OCI-M1 (cell line): Measurements from ENCODE around the gene ZNF516.

ENCODE experiments used
- DNase-seq: peaks from one replicate; lab custom pipeline; 2025; lab: John Stamatoyannopoulos, UW

ZNF516 gene

DNA sequence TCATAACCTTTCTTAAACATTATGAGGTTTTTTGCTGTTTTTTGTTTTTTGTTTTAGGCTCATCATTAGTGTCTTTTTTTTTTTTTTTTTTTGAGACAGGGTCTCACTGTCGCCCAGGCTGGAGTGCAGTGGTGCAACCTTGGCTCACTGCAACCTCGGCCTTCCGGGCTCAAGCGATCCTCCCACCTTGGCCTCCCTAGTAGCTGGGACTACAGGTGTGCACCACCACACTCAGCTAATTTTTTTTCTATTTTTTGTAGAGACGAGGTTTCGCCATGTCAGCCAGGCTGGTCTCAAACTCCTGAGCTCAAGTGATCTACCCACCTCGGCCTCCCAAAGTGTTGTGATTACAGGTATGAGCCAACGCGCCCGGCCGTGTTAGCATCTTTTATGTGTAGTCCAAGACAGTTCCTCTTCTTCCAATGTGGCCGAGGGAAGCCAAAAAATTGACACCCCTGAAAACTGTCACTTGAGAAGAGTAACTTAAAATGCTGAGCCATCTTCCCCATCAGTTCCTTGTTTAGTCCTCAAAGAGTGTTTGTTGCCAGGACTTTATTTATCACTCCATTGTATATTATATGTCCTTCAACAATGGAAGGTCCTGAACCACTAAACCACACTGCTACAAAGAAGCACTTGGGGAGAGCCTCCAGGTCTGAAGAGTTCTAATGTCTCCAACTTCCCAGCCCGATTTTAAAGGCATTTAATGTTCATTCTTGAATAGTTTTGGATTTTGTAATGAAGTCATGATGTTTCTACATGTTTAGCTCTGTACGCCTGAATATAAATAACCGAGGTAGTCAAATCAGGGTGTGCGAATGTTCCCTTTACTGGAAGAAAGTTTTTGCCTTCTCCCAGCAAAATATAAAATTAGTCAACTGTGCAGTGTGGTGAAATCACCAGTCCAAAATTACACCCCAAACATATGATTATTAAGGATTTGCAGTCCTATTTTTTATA lies 26.4 kb downstream of the ZNF516 start:
- DNase-seq = no peak

GRCh38 chr18:76467371-76468190 lies 27.5 kb downstream of the ZNF516 start:
- DNase-seq = no peak

GRCh38 chr18:76466410-76466991 lies 28.5 kb downstream of the ZNF516 start:
- DNase-seq = no peak

DNA sequence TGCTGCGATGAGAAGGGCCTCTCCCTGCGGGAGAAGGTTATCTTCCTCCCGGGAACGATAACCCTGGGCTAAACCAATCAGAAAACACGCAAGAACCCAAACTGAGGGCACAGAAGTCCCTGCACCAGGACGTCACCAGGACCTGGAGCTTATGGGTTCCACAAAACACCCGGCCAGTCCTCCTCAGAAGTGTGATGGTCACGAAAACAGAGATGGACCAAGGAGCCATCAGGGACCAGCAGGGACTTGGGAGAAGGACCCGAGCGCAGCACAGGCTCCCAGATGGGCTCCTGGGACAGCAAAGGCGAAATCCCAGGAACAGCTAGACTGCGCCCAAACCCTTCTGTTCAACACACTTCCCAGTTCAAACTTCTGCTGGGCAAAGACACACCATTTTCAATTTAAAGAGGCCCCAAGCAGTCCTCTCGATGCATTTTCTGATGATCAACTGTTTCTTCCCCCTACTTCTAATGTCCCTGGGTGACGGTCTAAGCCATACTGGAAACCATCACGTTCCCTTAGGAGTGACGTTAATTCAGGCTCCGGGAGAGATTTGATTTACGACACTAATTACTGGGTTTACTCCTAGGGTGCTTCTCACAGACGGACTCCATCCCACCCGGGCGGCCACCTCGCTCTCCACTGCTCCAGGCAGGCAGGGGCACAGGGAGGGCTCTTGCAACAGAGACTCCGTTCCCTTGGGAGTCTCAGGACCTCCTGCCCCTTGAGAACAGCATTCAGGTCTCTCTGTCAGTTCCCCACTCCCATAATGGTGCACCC lies 29.2 kb downstream of the ZNF516 start:
- no peak for DNase-seq

GRCh38 chr18:76464281-76465259 lies 30.5 kb downstream of the ZNF516 start:
- DNase-seq = no peak

DNA sequence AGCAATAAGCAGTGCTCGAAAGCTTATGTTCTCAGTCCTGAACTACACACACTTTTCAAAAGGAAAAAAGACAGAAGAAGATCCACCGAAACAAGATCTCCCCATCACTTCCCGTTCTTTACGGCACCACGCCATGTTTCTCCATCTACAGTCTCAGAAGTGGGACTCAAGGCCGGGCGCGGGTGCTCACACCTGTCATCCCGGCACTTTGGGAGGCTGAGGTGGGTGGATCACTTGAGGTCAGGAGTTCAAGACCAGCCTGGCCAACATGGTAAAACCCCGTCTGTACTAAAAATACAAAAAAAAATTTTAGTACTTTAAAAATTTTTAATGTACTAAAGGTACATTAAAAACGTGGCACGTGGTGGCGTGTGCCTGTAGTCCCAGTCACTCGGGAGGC lies 31.2 kb downstream of the ZNF516 start:
- DNase-seq = no peak

DNA sequence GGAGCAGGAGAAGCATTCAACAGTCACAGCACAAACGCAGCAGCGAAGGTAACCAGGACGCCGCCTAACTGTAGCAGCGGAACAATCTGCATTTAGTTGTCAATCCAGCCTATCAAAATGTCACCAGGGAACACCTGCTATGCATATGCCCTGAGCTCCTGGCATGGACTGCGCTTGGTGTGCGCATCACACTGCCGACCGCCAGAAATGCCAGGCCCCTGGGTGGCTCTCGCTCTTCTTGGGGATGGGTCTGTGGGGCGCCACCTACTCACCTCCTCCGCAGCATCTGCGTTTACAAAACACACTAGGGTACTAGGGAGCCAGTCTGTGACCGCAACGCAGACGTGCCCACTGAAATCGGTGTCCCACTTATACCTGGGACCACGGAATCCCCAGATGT lies 31.7 kb downstream of the ZNF516 start:
- no peak for DNase-seq

GRCh38 chr18:76462326-76462694 lies 32.7 kb downstream of the ZNF516 start:
- DNase-seq = no peak

DNA sequence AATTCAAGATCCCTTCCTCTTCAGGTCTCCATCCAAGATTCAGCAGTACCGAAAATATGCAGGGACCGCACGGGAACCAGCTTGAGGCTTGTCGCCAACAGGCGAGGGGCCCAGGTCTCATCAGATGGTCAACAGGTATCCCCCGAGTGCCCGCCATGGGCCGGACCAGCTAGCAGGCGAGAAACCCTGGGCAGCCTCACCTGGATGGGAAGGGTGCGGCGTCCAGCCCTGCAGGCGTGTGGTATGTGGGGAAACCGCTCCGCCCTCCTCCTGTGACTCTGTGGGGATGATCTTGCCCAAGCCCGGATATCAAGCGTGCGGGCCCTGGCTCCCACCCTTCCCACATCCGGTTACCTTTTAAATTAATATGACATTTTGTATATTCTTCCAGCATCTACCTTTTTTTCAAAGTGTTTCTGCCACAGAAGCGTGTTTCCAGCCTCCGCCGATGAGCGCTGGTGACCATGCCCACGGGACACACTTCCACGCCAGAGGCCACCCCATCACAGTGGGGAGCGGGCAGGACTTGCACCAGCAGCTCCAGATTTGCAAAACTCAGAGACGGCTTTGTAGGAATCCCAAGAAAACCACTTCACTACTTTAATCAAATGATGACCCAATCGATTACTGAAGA lies 33.2 kb downstream of the ZNF516 start:
- no peak for DNase-seq

DNA sequence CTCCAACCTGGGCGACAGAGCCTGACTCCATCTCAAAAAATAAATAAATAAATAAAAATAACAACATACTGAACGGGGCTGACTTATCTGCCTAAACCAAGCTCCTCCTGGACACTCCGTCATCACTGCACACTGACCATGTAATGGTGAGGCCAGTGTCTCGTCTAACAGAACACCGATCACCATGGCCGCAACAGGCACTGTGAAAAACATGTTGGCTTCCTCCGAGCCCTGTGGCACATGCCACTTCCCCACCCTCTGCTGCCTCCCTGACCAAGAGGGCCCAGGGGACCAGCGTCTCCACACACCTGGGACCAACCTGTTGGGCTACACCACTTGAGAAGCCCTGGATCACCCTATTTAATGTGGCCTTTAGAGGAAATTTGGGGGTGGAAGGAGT lies 33.9 kb downstream of the ZNF516 start:
- no peak for DNase-seq

- DNase-seq = no peak
Measured at GRCh38 chr18:76460482-76460881, 34.6 kb downstream of the ZNF516 start.

DNA sequence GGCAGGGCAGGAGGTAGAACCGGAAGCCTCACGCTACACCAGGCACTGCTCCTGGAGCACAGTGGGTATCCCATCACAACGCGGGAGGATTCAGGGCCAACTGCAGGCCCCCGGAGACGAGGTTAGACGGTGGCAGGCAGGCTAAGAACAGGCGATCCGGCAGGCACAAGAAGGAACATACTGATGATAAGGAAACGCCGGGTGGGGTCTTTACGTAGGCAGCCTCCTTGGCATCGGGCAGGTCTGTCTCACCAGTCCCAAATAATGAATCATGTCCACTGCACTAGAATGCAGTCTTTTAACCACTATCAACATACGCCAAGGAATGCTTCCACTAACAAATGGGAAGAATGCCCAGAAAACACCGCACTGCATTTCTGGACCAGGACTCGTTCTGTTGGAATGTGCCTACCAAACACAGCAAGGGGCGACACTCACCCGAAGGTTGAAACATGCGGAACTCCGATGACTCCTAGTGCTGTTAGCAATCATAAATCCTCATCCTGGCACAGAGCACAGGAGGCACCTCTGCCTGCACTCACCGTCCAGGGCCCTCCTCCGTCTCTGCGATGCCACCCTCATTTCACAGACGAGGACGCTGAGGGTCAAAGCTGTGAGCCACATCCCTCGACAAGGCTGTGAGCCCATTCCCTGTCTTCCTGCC lies 35.2 kb downstream of the ZNF516 start:
- DNase-seq = no peak

GRCh38 chr18:76459312-76459686 lies 35.7 kb downstream of the ZNF516 start:
- DNase-seq = no peak

DNA sequence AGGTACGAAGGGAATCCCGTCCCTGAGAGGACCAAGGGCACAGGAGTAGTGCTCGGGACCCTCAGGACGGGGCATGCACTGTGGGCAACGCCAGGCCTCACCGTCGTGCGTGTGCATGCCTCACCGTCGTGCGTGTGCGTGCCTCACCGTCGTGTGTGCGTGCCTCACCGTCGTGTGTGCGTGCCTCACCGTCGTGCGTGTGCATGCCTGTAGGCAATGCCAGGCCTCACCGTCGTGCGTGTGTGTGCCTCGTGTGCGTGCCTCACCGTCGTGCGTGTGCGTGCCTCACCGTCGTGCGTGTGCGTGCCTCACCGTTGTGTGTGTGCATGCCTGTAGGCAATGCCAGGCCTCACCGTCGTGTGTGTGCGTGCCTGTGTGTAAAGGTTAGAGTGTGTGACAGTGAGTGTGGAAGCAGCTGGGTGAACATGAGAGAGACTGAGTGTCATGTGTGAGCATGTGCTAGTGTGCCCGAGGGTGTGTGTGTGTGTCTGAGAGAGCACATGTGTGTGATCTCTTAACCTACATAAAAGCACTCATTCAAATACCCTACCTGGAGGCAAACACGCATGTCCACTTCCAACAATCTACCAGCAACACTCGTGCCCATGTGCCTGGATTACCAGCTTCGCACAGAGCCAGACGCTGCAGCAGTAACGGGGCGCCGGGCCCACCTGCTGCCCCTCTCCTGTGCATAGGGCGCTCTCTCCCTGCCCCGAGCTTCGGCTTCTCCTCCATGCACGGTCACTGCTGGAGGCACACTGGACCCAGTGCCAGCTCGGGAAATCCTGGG lies 36.3 kb downstream of the ZNF516 start:
- DNase-seq = no peak

DNA sequence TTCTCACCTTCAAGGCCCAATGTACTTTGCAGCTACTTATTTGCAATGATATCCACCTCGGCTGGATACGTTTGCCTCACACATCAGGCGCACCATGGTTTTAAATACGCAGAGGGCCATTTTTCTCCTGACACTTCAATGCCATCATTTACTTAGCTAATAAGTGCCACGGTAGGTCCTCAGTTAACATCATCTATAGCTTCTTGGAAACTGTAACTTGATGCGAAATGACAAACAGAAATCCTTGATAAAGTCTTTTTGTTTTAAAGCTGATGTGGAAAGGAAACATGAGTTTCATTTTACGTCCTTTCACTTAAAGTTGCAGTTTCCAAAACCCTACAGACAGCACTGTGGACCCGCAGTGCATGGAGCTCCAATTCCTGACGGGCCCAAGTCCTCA lies 37.1 kb downstream of the ZNF516 start:
- DNase-seq = no peak

GRCh38 chr18:76457475-76457874 lies 37.6 kb downstream of the ZNF516 start:
- DNase-seq = no peak

DNA sequence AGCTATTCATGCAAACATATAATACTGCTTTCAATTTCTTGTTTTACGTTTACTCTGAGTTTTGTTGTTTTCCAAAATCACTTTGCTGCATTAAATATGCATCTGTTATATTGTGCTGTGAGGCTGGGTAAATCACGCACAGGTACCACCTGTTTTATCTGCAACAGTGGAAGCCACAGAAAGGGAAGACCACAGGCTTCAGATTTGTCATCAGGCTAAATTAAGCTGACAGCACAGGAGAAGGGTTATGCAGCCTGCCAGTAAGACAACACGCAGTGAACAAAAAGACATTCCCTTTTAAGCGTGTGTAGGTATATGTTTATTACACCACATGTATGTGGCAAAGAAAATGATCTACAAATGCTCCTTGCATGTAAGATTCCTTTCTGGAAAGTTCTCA lies 38.2 kb downstream of the ZNF516 start:
- no peak for DNase-seq

- DNase-seq = no peak
Measured at GRCh38 chr18:76456018-76456750, 38.9 kb downstream of the ZNF516 start.
